Esophagus muscularis mucosa (tissue), 4 donors: ENCODE data around the gene HCFC1R1. TPM values are rescaled to one million over a fixed set of nuclear protein-coding genes. Genes with fewer than 3 reads are reported as not detected.

Experiments
- DNase-seq: peaks from one replicate; pipeline ENCODE4 v3.0.0-alpha.2; 2017; ENCODE audit errors: extremely low spot score
- H3K27ac ChIP-seq, 4 donors: fragments of 200-600 bp; sonication (generic); replicated peaks in 1 of 4; 1 replicate in 3 of 4; 2 replicates in 1 of 4; pipeline ENCODE4 v1.5.1; 2016 to 2019; ENCODE audit warnings: mild to moderate bottlenecking in 1 of 4
- H3K27me3 ChIP-seq, 4 donors: fragments of 200-600 bp; sonication (generic); one replicate each; pipeline versions ENCODE4 v1.5.1 to v1.6.0; 2016 to 2019
- H3K36me3 ChIP-seq, 4 donors: fragments of 200-600 bp; sonication (generic); one replicate each; pipeline ENCODE4 v1.5.1; 2016 to 2019
- H3K4me1 ChIP-seq, 4 donors: fragments of 200-600 bp; sonication (generic); one replicate each; pipeline ENCODE4 v1.5.1; 2016 to 2019
- H3K4me3 ChIP-seq, 4 donors: fragments of 200-600 bp; sonication (generic); 1 replicate in 2 of 4; 2 replicates in 2 of 4; pipeline ENCODE4 v1.5.1; 2016 to 2019; ENCODE audit warnings: mild to moderate bottlenecking in 4 of 4, moderate library complexity in 1 of 4
- H3K9me3 ChIP-seq, 4 donors: fragments of 200-600 bp; sonication (generic); 1 replicate in 3 of 4; 2 replicates in 1 of 4; pipeline ENCODE4 v1.5.1; 2016 to 2019
- CTCF ChIP-seq, 3 experiments: fragments of 200-600 bp in 2 of 3; fragments of 450-650 bp in 1 of 3; sonication (generic) in 2 of 3; IDR thresholded peaks; one replicate each; pipeline ENCODE4 v1.5.1; 2017 to 2019; ENCODE audit warnings: antibody characterized with exemption in 3 of 3, mild to moderate bottlenecking in 2 of 3, moderate library complexity in 1 of 3
- EP300 ChIP-seq: sonication (generic); formaldehyde crosslinking; IDR thresholded peaks from one replicate; pipeline ENCODE4 v1.6.1; 2017; ENCODE audit warnings: antibody characterized with exemption
- POLR2A ChIP-seq: fragments of 450-650 bp; IDR thresholded peaks from one replicate; pipeline ENCODE4 v1.6.1; 2017; ENCODE audit warnings: antibody characterized with exemption, moderate library complexity, mild to moderate bottlenecking, low read depth
- POLR2AphosphoS5 ChIP-seq, 2 donors: sonication (generic); formaldehyde crosslinking; IDR thresholded peaks; one replicate each; pipeline ENCODE4 v1.6.1; 2017; ENCODE audit warnings: antibody characterized with exemption in 2 of 2
- WGBS: methylation state at CpG from one replicate; pipeline ENCODE4 v1.1.5; 2018; 5-methylcytosine and 5-hydroxymethylcytosine counted together
- intact Hi-C: fragments of 100-400 bp; cut with DNase I; formaldehyde crosslinking; loops from one replicate; pipeline ENCODE4 v1.15.1; 2023
- total RNA-seq, 4 donors: library from RNA; depleted of rRNA; stranded (reverse); fragments of >200 nt; gene quantifications; one replicate each; pipeline versions ENCODE4 v1.1.0 to v1.2.1, GENCODE V29; 2016

HCFC1R1 gene
- total RNA-seq, 4 donors from 2014 or later, result 28.8 to 134 (median 72.2) TPM

DNA sequence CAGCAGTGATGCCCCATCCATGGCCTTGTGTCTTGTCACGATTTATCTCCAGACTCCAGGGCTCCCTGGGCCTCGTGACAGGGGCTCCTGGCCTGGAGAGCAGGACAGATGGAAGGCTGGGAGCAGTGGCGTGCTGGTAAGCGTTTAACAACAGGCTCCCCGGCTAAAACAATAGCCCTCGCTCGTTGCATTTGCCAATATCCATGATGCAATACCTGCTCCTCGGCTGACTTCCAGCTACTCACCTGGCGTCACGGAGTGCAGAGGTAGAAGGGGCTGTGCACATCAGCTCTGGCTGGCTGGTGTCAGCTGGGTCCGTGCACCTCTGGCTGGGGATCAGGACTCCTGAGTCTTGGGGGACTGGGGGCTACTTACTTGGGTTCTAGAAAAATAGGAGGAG, 14.5 kb upstream of the HCFC1R1 start:
- WGBS, result 53% methylated on average over 7 of the region's 11 CpGs
- H3K9me3 ChIP-seq, result no peaks in the 10 kb centered on the region
- DNase-seq, result no peak
- H3K4me3 ChIP-seq, result no peak overlapping the region
- intact Hi-C loops, result no loop called here
- no peaks in the 10 kb centered on the region for H3K36me3 ChIP-seq
- peaks cover 0 to 98% (median 46%) of the 10 kb centered on the region in 4 donors for H3K27me3 ChIP-seq
- TF ChIP-seq POLR2AphosphoS5 (IDR thresholded peaks at IDR 0.05), result no peak
- no peak for TF ChIP-seq CTCF (IDR thresholded peaks at IDR 0.05)
- TF ChIP-seq POLR2A, result no peak
- no peak for TF ChIP-seq EP300
- H3K4me1 ChIP-seq, result peaks cover 7 to 13% (median 10%) of the 10 kb centered on the region in 4 donors
- H3K27ac ChIP-seq, result no peak overlapping the region

DNA sequence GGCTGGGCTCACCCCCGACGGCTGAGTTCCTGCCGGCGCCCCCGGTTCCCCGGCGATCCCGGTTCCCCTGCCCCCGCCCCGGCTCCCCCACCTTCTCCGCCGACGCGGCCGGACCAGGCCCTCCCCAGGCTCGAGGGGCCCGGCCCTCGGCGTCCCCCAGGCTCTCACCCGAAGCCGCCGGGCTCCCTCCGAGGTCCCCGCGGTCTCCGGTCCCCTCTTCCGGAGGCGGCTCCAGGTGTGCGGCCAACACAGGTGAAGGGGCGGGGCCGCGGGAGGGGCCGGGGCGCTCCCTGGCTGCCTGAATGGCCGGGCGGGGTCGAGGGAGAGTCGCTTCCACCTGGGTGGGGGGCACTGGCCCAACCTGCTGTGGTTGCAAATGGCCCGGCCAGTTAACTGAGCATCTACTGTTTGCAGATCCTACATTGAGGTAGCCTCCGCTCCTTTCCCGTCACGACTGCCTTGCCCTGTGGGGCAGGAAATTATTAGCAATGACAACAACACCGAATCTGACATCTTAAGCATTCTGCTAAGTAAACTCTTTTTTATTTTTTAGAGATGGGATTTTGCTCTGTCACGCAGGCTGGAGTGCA, 13.1 kb upstream of the HCFC1R1 start, which contains the start of gene BICDL2:
TSS of gene BICDL2 (minus strand) at position 219 of the 590 bp plus-strand sequence. CDS start 1,448 bp downstream, outside the sequence.
- 20% methylated on average over 19 of the region's 44 CpGs for WGBS
- intact Hi-C loops, result no loop called here
- no peak for DNase-seq
- Histone ChIP-seq H3K36me3 (no peaks in the 10 kb centered on the region), H3K9me3 (no peaks in the 10 kb centered on the region), H3K4me1 (peaks cover 7 to 13% (median 10%) of the 10 kb centered on the region in 4 donors), H3K27me3 (peaks cover 0 to 99% (median 46%) of the 10 kb centered on the region in 4 donors), H3K4me3 (peak within 1 kb of the TSS in 2 of 4 donors; percentile 22 to 27), H3K27ac (no peak within 1 kb of the TSS)
- no peak for TF ChIP-seq POLR2AphosphoS5 (IDR thresholded peaks at IDR 0.05)
- no peak for TF ChIP-seq POLR2A

GRCh38 chr16:3035972-3036725, 12.4 kb upstream of the HCFC1R1 start:
- Histone ChIP-seq H3K4me3 (peak overlapping the region in 2 of 4 donors; percentile 22 to 27), H3K4me1 (peaks cover 7 to 13% (median 10%) of the 10 kb centered on the region in 4 donors), H3K27me3 (peaks cover 0 to 99% (median 48%) of the 10 kb centered on the region in 4 donors), H3K27ac (no peak overlapping the region), H3K9me3 (no peaks in the 10 kb centered on the region), H3K36me3 (no peaks in the 10 kb centered on the region)
- intact Hi-C loops, result no loop called here
- no peak for DNase-seq
- WGBS, result 4% methylated on average over 12 of the region's 40 CpGs
- TF ChIP-seq POLR2AphosphoS5 (IDR thresholded peaks at IDR 0.05) (no peak), EP300 (no peak), CTCF (IDR thresholded peaks at IDR 0.05) (no peak), POLR2A (no peak)

DNA sequence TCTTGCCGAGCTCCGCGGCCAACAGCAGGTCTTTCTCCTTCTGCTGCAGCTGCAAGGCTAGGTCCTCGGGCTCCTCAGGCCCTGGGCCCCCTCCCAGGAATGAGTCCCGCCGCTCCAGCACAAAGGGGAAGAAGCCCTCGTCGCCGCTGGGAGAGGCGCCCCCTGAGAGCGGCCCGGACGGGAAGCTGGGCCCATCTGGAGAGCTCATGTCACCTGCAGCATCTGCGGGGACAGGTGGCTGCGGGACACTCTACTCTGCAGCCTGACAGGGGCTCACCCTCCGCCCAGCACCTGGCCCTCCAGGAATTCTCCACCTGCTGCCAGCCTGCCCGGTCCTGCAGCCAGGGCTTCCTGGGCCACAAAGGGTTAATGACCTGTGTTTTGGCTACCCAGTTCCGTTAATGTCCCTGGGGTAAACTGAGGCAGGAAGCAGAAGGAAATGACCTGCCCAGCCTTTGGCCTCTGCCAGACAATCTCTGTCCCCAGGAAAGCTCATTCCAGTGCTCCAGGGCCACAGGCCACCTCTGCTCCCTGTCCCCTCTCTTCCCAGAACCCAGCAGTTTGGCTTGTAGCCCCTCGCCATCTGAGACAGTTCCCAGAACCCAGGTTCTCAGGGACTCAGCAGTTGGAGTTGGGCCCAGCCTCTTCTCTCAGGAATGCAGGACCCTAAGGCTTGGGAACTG, 11.7 kb upstream of the HCFC1R1 start:
- 40% methylated on average over 8 of the region's 19 CpGs for WGBS
- intact Hi-C loops, result no loop called here
- TF ChIP-seq CTCF (IDR thresholded peaks at IDR 0.05) (no peak), POLR2A (no peak), POLR2AphosphoS5 (IDR thresholded peaks at IDR 0.05) (no peak), EP300 (no peak)
- H3K36me3 ChIP-seq, result no peaks in the 10 kb centered on the region
- no peaks in the 10 kb centered on the region for H3K9me3 ChIP-seq
- H3K4me3 ChIP-seq, result no peak overlapping the region
- DNase-seq, result no peak
- H3K27me3 ChIP-seq, result peaks cover 0 to 99% (median 53%) of the 10 kb centered on the region in 4 donors
- H3K27ac ChIP-seq, result no peak overlapping the region
- peaks cover 7 to 13% (median 10%) of the 10 kb centered on the region in 4 donors for H3K4me1 ChIP-seq

- H3K27me3 ChIP-seq, result peaks cover 0 to 91% (median 53%) of the 10 kb centered on the region in 4 donors
These were observed 8.9 kb upstream of the HCFC1R1 start for GRCh38 chr16:3032624-3033023.

More at GRCh38 chr16:3032624-3033023, 8.9 kb upstream of the HCFC1R1 start:
- Histone ChIP-seq H3K27ac (no peak overlapping the region), H3K36me3 (no peaks in the 10 kb centered on the region), H3K4me3 (no peak overlapping the region), H3K4me1 (peaks cover 22 to 36% (median 33%) of the 10 kb centered on the region in 4 donors), H3K9me3 (no peaks in the 10 kb centered on the region)
- DNase-seq, result no peak
- WGBS, result 43% methylated on average over 7 of the region's 7 CpGs
- intact Hi-C loops, result no loop called here
- TF ChIP-seq POLR2A (no peak), POLR2AphosphoS5 (IDR thresholded peaks at IDR 0.05) (no peak), EP300 (no peak), CTCF (IDR thresholded peaks at IDR 0.05) (no peak)
